ENCODE results near the gene SPATA6L. TPM values are rescaled to one million over a fixed set of nuclear protein-coding genes. Genes with fewer than 3 reads are reported as not detected.
A peak's percentile ranks its signal among the peaks of the same experiment; 100 is the strongest.

Gene SPATA6L
- total RNA-seq, 2 experiments from 2014 or later = 9.4 to 10.8 TPM

DNA sequence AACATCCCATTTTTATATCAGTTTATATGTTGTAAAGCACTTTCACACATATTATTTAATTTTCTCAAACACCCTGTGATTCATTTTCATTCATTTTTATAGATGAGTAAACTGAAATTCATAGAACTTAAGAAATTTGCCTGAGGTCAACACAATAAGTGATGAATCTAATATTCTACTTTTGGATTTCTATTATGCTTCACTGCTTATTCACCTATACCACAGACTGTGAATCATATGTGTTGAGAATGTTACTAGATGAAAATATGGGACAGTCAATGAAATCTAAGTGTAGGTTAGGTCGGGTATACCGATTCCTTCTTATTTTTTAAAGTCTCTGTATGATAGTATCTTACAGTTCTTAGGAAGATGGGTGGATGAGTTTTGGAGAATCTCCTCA lies 37.8 kb upstream of the SPATA6L start:
- Histone ChIP-seq H3K9me3 (ENCODE audit: control insufficient read depth in 1 of 2, insufficient read depth in 1 of 2, low read length in 2 of 2) (no peaks in the 10 kb centered on the region), H3K36me3 (ENCODE audit: insufficient read depth, low read length) (peaks cover 49% of the 10 kb centered on the region), H3K4me3 (ENCODE audit: low read length) (no peak overlapping the region), H3K27ac (ENCODE audit: low read depth in 1 of 2, low read length in 2 of 2) (no peak overlapping the region), H3K4me1 (ENCODE audit: insufficient read depth, low read length) (no peaks in the 10 kb centered on the region), H3K27me3 (ENCODE audit: control insufficient read depth in 1 of 2, insufficient read depth in 2 of 2, low read length in 2 of 2) (no peaks in the 10 kb centered on the region)
- Mint-ChIP-seq H3K4me3 (no peak overlapping the region), H3K36me3 (ENCODE audit: low read depth) (peaks cover 84% of the 10 kb centered on the region), H3K27me3 (no peaks in the 10 kb centered on the region), H3K9me3 (no peaks in the 10 kb centered on the region), H3K4me1 (ENCODE audit: low read depth) (peaks cover 11% of the 10 kb centered on the region), H3K27ac (peak overlapping the region; percentile 71)
- TF ChIP-seq, protein P1, sequence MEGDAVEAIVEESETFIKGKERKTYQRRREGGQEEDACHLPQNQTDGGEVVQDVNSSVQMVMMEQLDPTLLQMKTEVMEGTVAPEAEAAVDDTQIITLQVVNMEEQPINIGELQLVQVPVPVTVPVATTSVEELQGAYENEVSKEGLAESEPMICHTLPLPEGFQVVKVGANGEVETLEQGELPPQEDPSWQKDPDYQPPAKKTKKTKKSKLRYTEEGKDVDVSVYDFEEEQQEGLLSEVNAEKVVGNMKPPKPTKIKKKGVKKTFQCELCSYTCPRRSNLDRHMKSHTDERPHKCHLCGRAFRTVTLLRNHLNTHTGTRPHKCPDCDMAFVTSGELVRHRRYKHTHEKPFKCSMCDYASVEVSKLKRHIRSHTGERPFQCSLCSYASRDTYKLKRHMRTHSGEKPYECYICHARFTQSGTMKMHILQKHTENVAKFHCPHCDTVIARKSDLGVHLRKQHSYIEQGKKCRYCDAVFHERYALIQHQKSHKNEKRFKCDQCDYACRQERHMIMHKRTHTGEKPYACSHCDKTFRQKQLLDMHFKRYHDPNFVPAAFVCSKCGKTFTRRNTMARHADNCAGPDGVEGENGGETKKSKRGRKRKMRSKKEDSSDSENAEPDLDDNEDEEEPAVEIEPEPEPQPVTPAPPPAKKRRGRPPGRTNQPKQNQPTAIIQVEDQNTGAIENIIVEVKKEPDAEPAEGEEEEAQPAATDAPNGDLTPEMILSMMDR (IDR thresholded peaks at IDR 0.05) = no peak
- intact Hi-C loops (cut with DNase I, micrococcal nuclease) = no loop called here
- ChIA-PET POLR2A (interaction anchor here (0.6 kb wide), 1 partner anchor 25 kb away, joined by 3 read pairs; the partner anchor contains the start of gene CDC37L1), CTCF (interaction anchor here (1.7 kb wide), 1 partner anchor 37 kb away, joined by 4 read pairs; the partner anchor contains the start of gene AK3)
- DNase-seq (no peak), ATAC-seq (ENCODE audit: poor library complexity) (no peak)

DNA sequence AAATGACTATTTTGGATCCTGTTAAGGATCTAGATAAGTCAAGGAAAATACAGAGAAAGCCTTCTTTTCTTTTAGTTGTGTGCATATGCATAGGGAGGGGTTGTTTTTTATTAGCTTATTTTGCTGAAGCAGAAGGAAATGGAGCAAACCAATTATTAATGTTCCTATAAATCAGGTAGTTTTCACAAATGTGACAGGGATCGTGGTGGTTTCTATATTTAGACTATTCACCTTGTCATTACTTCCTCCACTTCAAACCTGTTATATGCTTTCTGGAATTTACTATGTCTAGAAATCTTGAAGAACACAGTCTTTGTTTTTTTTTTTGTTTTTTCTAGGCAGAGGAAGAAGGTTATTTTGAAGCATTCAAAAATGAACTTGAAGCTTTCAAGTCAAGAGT lies 35.2 kb upstream of the SPATA6L start:
- Mint-ChIP-seq H3K4me3 (no peak overlapping the region), H3K4me1 (ENCODE audit: low read depth) (peaks cover 11% of the 10 kb centered on the region), H3K36me3 (ENCODE audit: low read depth) (peaks cover 89% of the 10 kb centered on the region), H3K9me3 (no peaks in the 10 kb centered on the region), H3K27ac (peak overlapping the region; percentile 43), H3K27me3 (no peaks in the 10 kb centered on the region)
- Histone ChIP-seq H3K27me3 (ENCODE audit: control insufficient read depth in 1 of 2, insufficient read depth in 2 of 2, low read length in 2 of 2) (no peaks in the 10 kb centered on the region), H3K27ac (ENCODE audit: low read depth in 1 of 2, low read length in 2 of 2) (no peak overlapping the region), H3K36me3 (ENCODE audit: insufficient read depth, low read length) (peaks cover 67% of the 10 kb centered on the region), H3K4me3 (ENCODE audit: low read length) (no peak overlapping the region), H3K9me3 (ENCODE audit: control insufficient read depth in 1 of 2, insufficient read depth in 1 of 2, low read length in 2 of 2) (no peaks in the 10 kb centered on the region), H3K4me1 (ENCODE audit: insufficient read depth, low read length) (no peaks in the 10 kb centered on the region)
- ATAC-seq (ENCODE audit: poor library complexity) (no peak), DNase-seq (no peak)
- ChIA-PET CTCF (interaction anchor here (0.9 kb wide), 1 partner anchor 26 kb away, joined by 3 read pairs; no protein-coding TSS in a partner anchor), POLR2A (no interaction called here)
- TF ChIP-seq, protein P1 (IDR thresholded peaks at IDR 0.05) = no peak
- intact Hi-C loops (cut with DNase I, micrococcal nuclease) = no loop called here

GRCh38 chr9:4700932-4701331 lies 34.7 kb upstream of the SPATA6L start:
- Histone ChIP-seq H3K4me1 (ENCODE audit: insufficient read depth, low read length) (no peaks in the 10 kb centered on the region), H3K36me3 (ENCODE audit: insufficient read depth, low read length) (peaks cover 63% of the 10 kb centered on the region), H3K4me3 (ENCODE audit: low read length) (no peak overlapping the region), H3K27me3 (ENCODE audit: control insufficient read depth in 1 of 2, insufficient read depth in 2 of 2, low read length in 2 of 2) (no peaks in the 10 kb centered on the region), H3K9me3 (ENCODE audit: control insufficient read depth in 1 of 2, insufficient read depth in 1 of 2, low read length in 2 of 2) (no peaks in the 10 kb centered on the region), H3K27ac (ENCODE audit: low read depth in 1 of 2, low read length in 2 of 2) (no peak overlapping the region)
- no peak for ATAC-seq (ENCODE audit: poor library complexity)
- POLR2A ChIA-PET = interaction anchor here (0.5 kb wide), 1 partner anchor 12 kb away, joined by 3 read pairs; no protein-coding TSS in a partner anchor
- H3K9me3 Mint-ChIP-seq = no peaks in the 10 kb centered on the region
- CTCF ChIA-PET = no interaction called here
- peaks cover 15% of the 10 kb centered on the region for H3K4me1 Mint-ChIP-seq (ENCODE audit: low read depth)
- TF ChIP-seq, protein P1 (IDR thresholded peaks at IDR 0.05) = no peak
- H3K36me3 Mint-ChIP-seq (ENCODE audit: low read depth) = peaks cover 89% of the 10 kb centered on the region
- no peaks in the 10 kb centered on the region for H3K27me3 Mint-ChIP-seq
- H3K27ac Mint-ChIP-seq = peak overlapping the region; percentile 43
- DNase-seq = no peak
- intact Hi-C loops (cut with DNase I, micrococcal nuclease) = no loop called here
- H3K4me3 Mint-ChIP-seq = no peak overlapping the region
